Heart right ventricle (tissue), 16 donors: ENCODE results near the gene DLGAP1. TPM values are rescaled to one million over a fixed set of nuclear protein-coding genes. Genes with fewer than 3 reads are reported as not detected.

ENCODE experiments used
- ATAC-seq, 8 donors: fragments of 200-7000 bp; cut with Tn5 transposase; one replicate each; pipeline ENCODE4 v1.9.1; 2020; ENCODE audit warnings: mild to moderate bottlenecking in 8 of 8, moderate library complexity in 8 of 8, moderate number of reproducible peaks in 1 of 8
- DNase-seq, 2 donors: peaks; one replicate each; pipeline ENCODE4 v3.0.0-alpha.2; 2020
- H3K27ac ChIP-seq, 10 donors: fragments of 200-600 bp; sonication (generic) in 2 of 10; one replicate each; pipeline versions ENCODE4 v1.5.0 to v1.8.0; 2020 to 2022; ENCODE audit warnings: mild to moderate bottlenecking in 3 of 10
- H3K27me3 ChIP-seq, 7 donors: fragments of 200-600 bp; one replicate each; pipeline ENCODE4 v1.8.0; 2021 to 2022; ENCODE audit warnings: mild to moderate bottlenecking in 2 of 7
- H3K36me3 ChIP-seq, 9 donors: fragments of 200-600 bp; sonication (generic) in 1 of 9; one replicate each; pipeline versions ENCODE4 v1.5.0 to v1.8.0; 2020 to 2022; ENCODE audit warnings: mild to moderate bottlenecking in 2 of 9
- H3K4me1 ChIP-seq, 9 donors: fragments of 200-600 bp; sonication (generic) in 1 of 9; one replicate each; pipeline versions ENCODE4 v1.5.0 to v1.8.0; 2020 to 2022; ENCODE audit warnings: mild to moderate bottlenecking in 4 of 9
- H3K4me3 ChIP-seq, 10 donors: fragments of 200-600 bp; sonication (generic) in 2 of 10; one replicate each; pipeline versions ENCODE4 v1.5.0 to v1.8.0; 2020 to 2022; ENCODE audit warnings: mild to moderate bottlenecking in 7 of 10, moderate library complexity in 2 of 10
- H3K9me3 ChIP-seq, 11 donors: fragments of 200-600 bp in 10 of 11; sonication (generic) in 2 of 11; one replicate each; pipeline versions ENCODE4 v1.5.0 to v1.8.0; 2013 to 2022; ENCODE audit warnings: mild to moderate bottlenecking in 2 of 11, control low read depth in 1 of 11, moderate library complexity in 1 of 11
- WGBS, 2 donors: extraction: QIAGEN DNeasy Blood & Tissue Kit; methylation state at CpG; one replicate each; pipeline ENCODE4 v1.1.7; 2013; ENCODE audit warnings: inconsistent platforms in 1 of 2; 5-methylcytosine and 5-hydroxymethylcytosine counted together
- intact Hi-C, 10 donors: fragments of 100-400 bp; cut with DNase I; formaldehyde crosslinking; loops; one replicate each; pipeline versions ENCODE4 v1.11.1 to v1.14.2; 2022
- polyA plus RNA-seq, 2 donors: library from polyadenylated mRNA; stranded (reverse); fragments of 200-250 nt; gene quantifications; one replicate each; pipeline ENCODE4 v1.2.3, GENCODE V29; 2013
- total RNA-seq, 10 donors: library from RNA; stranded (reverse); fragmentation: NEBNext Ultra II Directional in 3 of 10; extraction: Animal tissue kit (Norgen Biotek cat#: 25700) in 3 of 10; gene quantifications; one replicate each; pipeline versions ENCODE4 v1.2.1 to v1.2.4, GENCODE V29; 2021 to 2023
- TF ChIP-seq, protein P1 (sequence below), 9 donors: fragments of 200-600 bp; sonication (generic) in 2 of 9; IDR thresholded peaks; one replicate each; pipeline versions ENCODE4 v1.5.0 to v1.8.0; 2021 to 2022; ENCODE audit warnings: antibody characterized with exemption in 9 of 9, mild to moderate bottlenecking in 5 of 9, moderate library complexity in 1 of 9
- donor health status: Arrhythmogenic right ventricular cardiomyopathy.
- donor health status: ischemic (EF 13 %, LVEDD 7.1; RV severe dilation, severe dysfunction).
- donor health status: healthy with polysubstance abuse.
- donor health status: DM: no; HTN: yes; CAD: no.
- donor health status: DM: no; HTN: no; CAD: no.
- donor health status: ischemic (EF 25% LVEDD 6.9; RV normal size, moderate dysfunction).
- donor health status: ischemic (EF 25% LVEDD 5.7; RV mildly dilated, moderate dysfunction).
- donor health status: healthy.
- donor health status: DM: yes; HTN: yes; CAD: no.
- donor health status: Ischemic cardiomyopathy.
- donor health status: ischemic (EF 35%, LVEDD 5.7; RV mildly dilated, moderate dysfunction).
- donor health status: nonischemic (EF 11% LVEDD 7.7; RV severe dilation, severe dysfunction).
- donor health status: DM: yes; HTN: yes; CAD: no.
- donor health status: PGD.
- donor health status: ischemic (EF 29% LVEDD 5.4; RV normal size, mild dysfunction).
- donor health status: nonischemic (EF 23%, LVEDD 6.1; RV moderate dilation, normal function).

The DLGAP1 gene
- total and polyA plus RNA-seq, 12 donors: 0.07 to 7.2 (median 1.0) TPM; not detected in 2

DNA sequence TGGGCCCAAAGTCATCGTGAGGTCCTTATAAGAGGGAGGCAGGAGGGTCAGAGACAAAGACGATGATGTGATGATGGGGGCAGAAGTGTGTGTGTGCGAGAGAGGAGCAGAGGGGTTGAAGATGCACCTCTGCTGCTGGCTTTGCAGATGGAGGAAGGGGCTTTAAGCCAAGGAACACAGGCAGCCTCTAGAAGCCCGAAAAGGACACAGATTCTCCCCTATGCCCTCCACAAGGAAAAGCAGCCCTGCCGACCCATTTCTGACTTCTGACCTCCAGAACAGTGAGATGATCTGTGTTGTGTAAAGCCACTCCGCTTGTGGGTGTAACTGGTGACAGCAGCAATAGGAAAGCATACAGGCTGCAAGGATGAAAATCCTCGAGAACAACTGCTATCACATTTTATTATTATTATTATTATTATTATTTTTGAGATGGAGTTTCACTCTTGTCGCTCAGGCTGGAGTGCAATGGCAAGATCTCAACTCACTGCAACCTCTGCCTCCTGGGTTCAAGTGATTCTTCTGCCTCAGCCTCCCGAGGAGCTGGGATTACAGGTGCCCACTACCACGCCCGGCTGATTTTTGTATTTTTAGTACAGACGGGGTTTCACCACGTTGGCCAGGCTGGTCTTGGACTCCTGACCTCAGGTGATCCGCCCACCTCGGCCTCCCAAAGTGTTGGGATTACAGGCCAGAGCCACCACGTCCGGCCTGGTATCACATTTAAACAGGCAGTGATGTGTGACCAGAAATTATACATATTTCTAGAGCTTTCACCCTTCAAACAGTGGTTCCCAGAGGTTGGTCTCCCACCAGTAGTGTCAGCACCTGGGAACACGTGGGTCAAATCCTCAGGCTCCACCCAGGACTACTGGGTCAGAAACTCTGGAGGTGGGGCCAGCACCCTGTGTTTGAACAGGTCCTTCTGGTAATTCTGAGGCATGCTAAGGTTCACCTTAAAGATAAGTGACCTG lies 834.7 kb downstream of the DLGAP1 start:
- DNase-seq (no peak), ATAC-seq (no peak)
- peaks cover 5 to 37% (median 29%) of the 10 kb centered on the region in 9 donors for H3K4me1 ChIP-seq
- no peaks in the 10 kb centered on the region for H3K36me3 ChIP-seq
- 94% methylated on average over 18 of the region's 18 CpGs for WGBS, 2 donors
- intact Hi-C loops: no loop called here
- no peak overlapping the region for H3K27ac ChIP-seq
- no peaks in the 10 kb centered on the region for H3K9me3 ChIP-seq
- no peak overlapping the region for H3K4me3 ChIP-seq
- H3K27me3 ChIP-seq: no peaks in the 10 kb centered on the region
- TF ChIP-seq, protein P1, sequence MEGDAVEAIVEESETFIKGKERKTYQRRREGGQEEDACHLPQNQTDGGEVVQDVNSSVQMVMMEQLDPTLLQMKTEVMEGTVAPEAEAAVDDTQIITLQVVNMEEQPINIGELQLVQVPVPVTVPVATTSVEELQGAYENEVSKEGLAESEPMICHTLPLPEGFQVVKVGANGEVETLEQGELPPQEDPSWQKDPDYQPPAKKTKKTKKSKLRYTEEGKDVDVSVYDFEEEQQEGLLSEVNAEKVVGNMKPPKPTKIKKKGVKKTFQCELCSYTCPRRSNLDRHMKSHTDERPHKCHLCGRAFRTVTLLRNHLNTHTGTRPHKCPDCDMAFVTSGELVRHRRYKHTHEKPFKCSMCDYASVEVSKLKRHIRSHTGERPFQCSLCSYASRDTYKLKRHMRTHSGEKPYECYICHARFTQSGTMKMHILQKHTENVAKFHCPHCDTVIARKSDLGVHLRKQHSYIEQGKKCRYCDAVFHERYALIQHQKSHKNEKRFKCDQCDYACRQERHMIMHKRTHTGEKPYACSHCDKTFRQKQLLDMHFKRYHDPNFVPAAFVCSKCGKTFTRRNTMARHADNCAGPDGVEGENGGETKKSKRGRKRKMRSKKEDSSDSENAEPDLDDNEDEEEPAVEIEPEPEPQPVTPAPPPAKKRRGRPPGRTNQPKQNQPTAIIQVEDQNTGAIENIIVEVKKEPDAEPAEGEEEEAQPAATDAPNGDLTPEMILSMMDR (IDR thresholded peaks at IDR 0.05): no peak

DNA sequence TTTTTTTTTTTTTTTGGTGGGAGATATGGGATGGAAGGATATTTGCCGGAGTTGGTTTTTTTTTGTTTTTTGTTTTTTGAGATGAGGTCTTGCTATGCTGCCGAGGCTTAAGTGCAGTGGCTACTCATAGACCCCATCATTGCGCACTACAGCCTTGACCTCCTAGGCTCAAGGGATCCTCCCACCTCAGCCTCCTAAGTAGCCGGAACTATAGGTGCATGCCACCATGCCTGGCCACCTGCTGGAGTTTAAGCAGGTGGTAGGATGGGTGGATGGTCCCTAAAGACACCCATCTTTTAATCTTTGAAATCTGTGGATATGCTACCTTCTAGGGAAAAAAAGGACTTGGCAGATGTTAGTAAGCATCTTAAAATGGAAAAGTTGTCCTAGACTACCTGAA lies 835.4 kb downstream of the DLGAP1 start:
- no peak for ATAC-seq
- H3K9me3 ChIP-seq: no peaks in the 10 kb centered on the region
- no peak for DNase-seq
- intact Hi-C loops: no loop called here
- H3K27me3 ChIP-seq: no peaks in the 10 kb centered on the region
- no peaks in the 10 kb centered on the region for H3K36me3 ChIP-seq
- TF ChIP-seq, protein P1 (IDR thresholded peaks at IDR 0.05): no peak
- H3K4me1 ChIP-seq: peaks cover 5 to 30% (median 24%) of the 10 kb centered on the region in 9 donors
- no peak overlapping the region for H3K4me3 ChIP-seq
- H3K27ac ChIP-seq: no peak overlapping the region
- 95 to 97% methylated on average over 4 of the region's 4 CpGs for WGBS, 2 donors

DNA sequence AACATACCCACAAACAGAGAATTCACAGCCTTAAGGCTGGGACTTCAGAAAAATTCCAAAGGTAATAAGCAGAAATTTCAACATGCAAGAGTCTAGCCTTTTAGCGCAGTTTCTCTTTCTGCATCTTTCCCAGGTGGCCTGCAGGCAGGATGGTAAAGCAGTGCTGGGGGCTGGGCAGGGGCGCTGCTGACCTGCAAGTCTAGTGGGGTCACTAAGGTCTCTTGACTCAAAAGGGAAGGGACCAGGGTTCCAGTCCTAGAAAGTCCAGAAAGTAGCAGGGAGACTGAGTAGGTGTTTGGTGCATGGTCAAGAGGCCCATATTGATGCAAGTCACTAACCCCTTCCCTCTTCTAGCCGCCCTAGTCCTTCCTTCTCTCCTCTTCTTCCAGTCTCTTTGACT lies 835.9 kb downstream of the DLGAP1 start:
- H3K27me3 ChIP-seq: no peaks in the 10 kb centered on the region
- H3K4me3 ChIP-seq: no peak overlapping the region
- DNase-seq: no peak
- ATAC-seq: no peak
- TF ChIP-seq, protein P1 (IDR thresholded peaks at IDR 0.05): no peak
- peaks cover 5 to 25% (median 19%) of the 10 kb centered on the region in 9 donors for H3K4me1 ChIP-seq
- WGBS, 2 donors: 96% methylated on average over 3 of the region's 3 CpGs
- intact Hi-C loops: no loop called here
- no peak overlapping the region for H3K27ac ChIP-seq
- no peaks in the 10 kb centered on the region for H3K9me3 ChIP-seq
- no peaks in the 10 kb centered on the region for H3K36me3 ChIP-seq

DNA sequence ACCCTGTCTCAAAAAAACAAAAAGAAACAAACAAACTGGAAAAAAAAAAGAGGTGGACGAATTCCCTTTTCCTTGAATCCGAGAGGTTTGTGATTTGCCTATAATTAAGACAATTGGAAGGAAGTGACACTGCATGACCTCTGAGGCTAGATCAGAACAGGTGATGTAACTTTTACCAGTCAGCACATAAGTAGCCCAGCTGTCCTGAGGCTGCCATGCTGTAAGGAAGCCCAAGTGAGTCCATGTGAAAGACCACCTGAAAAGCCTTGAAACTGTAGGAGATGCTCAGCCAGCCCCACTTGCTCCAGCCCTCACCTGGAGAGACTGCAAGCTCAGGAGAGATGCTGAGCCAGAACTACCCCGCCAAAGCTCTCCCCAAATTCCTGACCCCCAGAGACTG lies 838.4 kb downstream of the DLGAP1 start:
- WGBS, 2 donors: 81 to 89% methylated on average over 3 of the region's 3 CpGs
- no peak overlapping the region for H3K4me3 ChIP-seq
- peaks cover 0 to under 1% (median 0%) of the 10 kb centered on the region in 9 donors for H3K4me1 ChIP-seq
- no peaks in the 10 kb centered on the region for H3K27me3 ChIP-seq
- H3K36me3 ChIP-seq: no peaks in the 10 kb centered on the region
- TF ChIP-seq, protein P1 (IDR thresholded peaks at IDR 0.05): no peak
- no peak for DNase-seq
- no peaks in the 10 kb centered on the region for H3K9me3 ChIP-seq
- ATAC-seq: no peak
- H3K27ac ChIP-seq: no peak overlapping the region
- intact Hi-C loops: no loop called here
